Neutrophil (primary cell): ENCODE measurements around the gene CDK10.

ENCODE experiments used
- H3K27ac ChIP-seq: fragments of 200-600 bp; sonication (generic); 2 replicates; pipeline ENCODE4 v1.5.1; 2016; ENCODE audit warnings: mild to moderate bottlenecking, moderate library complexity
- H3K27me3 ChIP-seq: fragments of 200-600 bp; sonication (generic); 2 replicates; pipeline ENCODE4 v1.6.0; 2016; ENCODE audit warnings: mild to moderate bottlenecking
- H3K36me3 ChIP-seq: fragments of 200-600 bp; sonication (generic); 2 replicates; pipeline ENCODE4 v1.5.1; 2017
- H3K4me1 ChIP-seq, 2 experiments: fragments of 200-600 bp in 1 of 2; sonication (generic) in 1 of 2; 1 replicate in 1 of 2; 2 replicates in 1 of 2; pipeline versions ENCODE4 v1.5.1 to v1.6.1; 2013 to 2016; ENCODE audit warnings: low read depth in 1 of 2, low read length in 1 of 2, mild to moderate bottlenecking in 1 of 2, moderate library complexity in 1 of 2; ENCODE audit not compliant: control insufficient read depth in 1 of 2, insufficient read depth in 1 of 2
- H3K4me3 ChIP-seq, 2 experiments: fragments of 200-600 bp in 1 of 2; sonication (generic) in 1 of 2; 1 replicate in 1 of 2; 2 replicates in 1 of 2; pipeline ENCODE4 v1.5.1; 2013 to 2016; ENCODE audit warnings: low read depth in 1 of 2, low read length in 1 of 2, mild to moderate bottlenecking in 1 of 2, moderate library complexity in 1 of 2
- H3K9me3 ChIP-seq: fragments of 200-600 bp; sonication (generic); 2 replicates; pipeline ENCODE4 v1.5.1; 2016
- CTCF ChIP-seq: fragments of 200-600 bp; sonication (generic); IDR thresholded peaks from 2 replicates; pipeline ENCODE4 v1.5.1; 2016; ENCODE audit warnings: antibody characterized with exemption

The CDK10 gene

GRCh38 chr16:89717688-89718505 is 31.4 kb downstream of the CDK10 start:
- Histone ChIP-seq H3K4me3 (peak overlapping the region in 1 of 2 experiments; percentile 96), H3K27ac (peak overlapping the region; percentile 100), H3K36me3 (peaks cover 8% of the 10 kb centered on the region), H3K27me3 (peaks cover 6% of the 10 kb centered on the region), H3K9me3 (no peaks in the 10 kb centered on the region), H3K4me1 (peaks cover 36 to 37% of the 10 kb centered on the region in 2 experiments)
- no peak for TF ChIP-seq CTCF

- no peaks in the 10 kb centered on the region for H3K27me3 ChIP-seq
- peaks cover 34% of the 10 kb centered on the region for H3K36me3 ChIP-seq
- H3K27ac ChIP-seq = peak overlapping the region; percentile 100
- peak overlapping the region; percentile 86 to 96 for H3K4me3 ChIP-seq
- H3K9me3 ChIP-seq = no peaks in the 10 kb centered on the region
- no peak for TF ChIP-seq CTCF
- peaks cover 55 to 63% of the 10 kb centered on the region in 2 experiments for H3K4me1 ChIP-seq
Measured at GRCh38 chr16:89720551-89720812, 34.0 kb downstream of the CDK10 start.

GRCh38 chr16:89720813-89721545 is 34.5 kb downstream of the CDK10 start, which contains the start of the genes VPS9D1 and ZNF276:
Gene VPS9D1, minus strand, starts transcription at chr16:89720898. Its CDS starts 37 bp downstream, at chr16:89720861.
Gene ZNF276, plus strand, starts transcription at chr16:89721537. Its CDS starts 104 bp downstream, at chr16:89721641.
- no peak for TF ChIP-seq CTCF
- Histone ChIP-seq H3K4me3 (peak within 1 kb of the TSS; percentile 86 to 96), H3K36me3 (peaks cover 39% of the 10 kb centered on the region), H3K9me3 (no peaks in the 10 kb centered on the region), H3K4me1 (peaks cover 55 to 63% of the 10 kb centered on the region in 2 experiments), H3K27me3 (no peaks in the 10 kb centered on the region), H3K27ac (peak within 1 kb of the TSS; percentile 100)

DNA sequence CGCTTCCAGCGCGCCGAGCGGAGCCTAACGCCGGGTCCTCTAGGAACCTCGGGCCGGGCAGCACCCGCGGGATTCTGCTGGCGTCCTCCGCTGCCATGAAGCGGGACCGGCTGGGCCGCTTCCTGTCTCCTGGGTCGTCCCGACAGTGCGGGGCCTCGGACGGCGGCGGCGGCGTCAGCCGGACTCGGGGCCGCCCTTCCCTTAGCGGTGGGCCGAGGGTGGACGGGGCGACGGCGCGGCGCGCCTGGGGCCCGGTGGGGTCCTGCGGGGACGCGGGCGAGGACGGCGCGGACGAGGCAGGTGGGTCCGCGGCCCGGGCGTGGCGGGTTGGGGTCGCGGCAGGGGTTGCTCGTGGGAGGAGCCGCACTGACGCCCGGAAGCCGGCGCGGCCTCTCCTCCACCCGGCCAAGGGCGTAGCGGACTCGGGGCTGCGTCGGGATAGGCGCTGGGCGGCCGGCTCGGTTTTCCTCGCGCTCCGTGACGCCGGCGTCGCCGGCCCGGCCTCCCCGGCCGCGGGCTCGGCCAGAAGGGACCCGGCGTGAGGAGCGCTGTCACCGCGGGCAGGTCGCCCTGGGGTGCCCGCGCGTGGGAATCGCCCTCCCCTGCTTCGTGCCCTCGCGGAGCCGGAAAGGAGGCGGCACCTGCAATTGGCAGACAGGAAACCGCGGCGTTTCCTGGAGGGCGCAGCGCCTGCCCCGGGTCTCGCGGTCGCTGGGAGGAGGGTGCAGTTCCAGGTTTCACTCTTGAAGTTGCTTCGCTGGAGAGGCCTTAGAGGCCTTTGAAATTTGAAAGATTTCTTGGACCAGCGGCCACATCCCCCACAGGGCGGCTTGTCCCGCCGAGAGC is 35.3 kb downstream of the CDK10 start:
- Histone ChIP-seq H3K27ac (peak overlapping the region; percentile 100), H3K4me1 (peaks cover 55 to 63% of the 10 kb centered on the region in 2 experiments), H3K36me3 (peaks cover 43% of the 10 kb centered on the region), H3K27me3 (no peaks in the 10 kb centered on the region), H3K9me3 (no peaks in the 10 kb centered on the region), H3K4me3 (peak overlapping the region; percentile 86 to 96)
- peak; percentile 37 for TF ChIP-seq CTCF
